Measurements from ENCODE around the gene SYTL3.

- no peak for TF ChIP-seq POLR2A (IDR thresholded peaks at IDR 0.05)
- no peak for TF ChIP-seq CTCF (IDR thresholded peaks at IDR 0.05)
- no peak for TF ChIP-seq POLR2AphosphoS5 (IDR thresholded peaks at IDR 0.05)
- no peak for TF ChIP-seq EP300 (IDR thresholded peaks at IDR 0.05)
These were observed 22.0 kb upstream of the SYTL3 start for GRCh38 chr6:158627940-158628211.

Data from stomach (tissue), 4 donors.